HCT116 (cell line): ENCODE measurements around the gene VWA3B.
"Not testable (repeated sequence)": the region's sequence is repeated elsewhere in the genome, so short reads cannot be mapped to it uniquely, and the experiment has no call there.

Experiments
- CTCF ChIP-seq, 3 experiments: fragments of 200-600 bp in 1 of 3; sonication (generic) in 1 of 3; IDR thresholded peaks in 2 of 3; conservative IDR thresholded peaks in 1 of 3; 2 replicates each; pipeline ENCODE4 v1.5.1; 2012 to 2017; ENCODE audit warnings: low read depth in 2 of 3, low read length in 2 of 3, antibody characterized with exemption in 1 of 3, borderline replicate concordance in 1 of 3, control low read depth in 1 of 3, mild to moderate bottlenecking in 1 of 3, mixed read lengths in 1 of 3, mixed run types in 1 of 3, moderate library complexity in 1 of 3; ENCODE audit not compliant: insufficient read depth in 1 of 3
- EGR1 ChIP-seq: IDR thresholded peaks from 2 replicates; pipeline ENCODE4 v1.6.1; 2012; ENCODE audit warnings: low read depth
- EZH2 ChIP-seq: fragments of 200-600 bp; sonication (generic); IDR thresholded peaks from 2 replicates; pipeline ENCODE4 v1.6.1; 2017; ENCODE audit warnings: antibody characterized with exemption, mixed run types
- EZH2phosphoT487 ChIP-seq: fragments of 200-600 bp; IDR thresholded peaks from 2 replicates; pipeline ENCODE4 v1.6.1; 2018; ENCODE audit warnings: antibody characterized with exemption, borderline replicate concordance
- MAX ChIP-seq: IDR thresholded peaks from 2 replicates; pipeline ENCODE4 v1.6.1; 2012
- POLR2AphosphoS5 ChIP-seq: IDR thresholded peaks from 2 replicates; pipeline ENCODE4 v1.6.1; 2011; ENCODE audit warnings: mild to moderate bottlenecking, low read depth, low read length, moderate library complexity
- REST ChIP-seq: IDR thresholded peaks from 2 replicates; pipeline ENCODE4 v1.6.1; 2012; ENCODE audit warnings: low read depth
- YY1 ChIP-seq: IDR thresholded peaks from 2 replicates; pipeline ENCODE4 v1.6.1; 2011; ENCODE audit warnings: low read length, low read depth, moderate library complexity, mild to moderate bottlenecking; ENCODE audit not compliant: insufficient replicate concordance; ENCODE audit errors: extremely low read depth
- ZBTB33 ChIP-seq: IDR thresholded peaks from 2 replicates; pipeline ENCODE4 v1.6.1; 2011; ENCODE audit warnings: mild to moderate bottlenecking, low read length, moderate library complexity; ENCODE audit not compliant: insufficient replicate concordance; ENCODE audit errors: extremely low read depth
- ZFX ChIP-seq: fragments of 450-650 bp; IDR thresholded peaks from 2 replicates; pipeline ENCODE4 v1.6.1; 2017

GRCh38 chr2:98320171-98320570 lies 233.2 kb downstream of the VWA3B start:
- TF ChIP-seq EGR1; CTCF (IDR thresholded peaks at IDR 0.05 in 2 of 3, conservative IDR thresholded peaks at IDR 0.05 in 1 of 3; ENCODE audit: borderline replicate concordance in 1 of 3, insufficient read depth in 1 of 3, low read depth in 2 of 3, low read length in 2 of 3); YY1; ZFX; EZH2phosphoT487; EZH2; ZBTB33; MAX; REST; POLR2AphosphoS5: not testable (repeated sequence)
